ENCODE data around the gene FBP1. TPM values are rescaled to one million over a fixed set of nuclear protein-coding genes. Genes with fewer than 3 reads are reported as not detected.
"Not testable (repeated sequence)": the region's sequence is repeated elsewhere in the genome, so short reads cannot be mapped to it uniquely, and the experiment has no call there.

Gene FBP1
- total RNA-seq, 2 donors from 2014 or later, result 3.4 to 3.5 TPM

GRCh38 chr9:94627287-94627686 lies 12.0 kb downstream of the FBP1 start:
- ATAC-seq (no peak), DNase-seq (no peak)
- intact Hi-C loops (cut with DNase I), result no loop called here

DNA sequence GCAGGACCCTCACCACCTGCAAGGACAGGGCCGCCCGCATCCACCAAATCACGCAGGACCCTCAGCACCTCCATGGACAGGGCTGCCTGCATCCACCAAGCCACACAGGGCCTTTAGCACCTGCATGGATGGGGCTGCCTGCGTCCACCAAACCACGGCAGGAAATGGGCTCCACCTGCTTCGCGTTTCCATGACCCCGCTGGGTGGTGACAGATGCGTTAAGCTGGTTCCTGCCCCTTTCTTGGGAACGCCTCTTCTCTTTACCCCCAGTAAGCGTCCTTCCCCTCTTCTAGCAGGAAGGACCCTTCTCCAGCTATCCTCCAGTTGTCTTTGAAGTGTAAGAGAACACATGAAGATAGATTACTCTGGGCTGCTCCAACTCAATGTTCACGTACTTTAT lies 13.5 kb downstream of the FBP1 start:
- DNase-seq, result no peak
- ATAC-seq, result no peak
- intact Hi-C loops (cut with DNase I), result no loop called here

GRCh38 chr9:94624629-94625028 lies 14.7 kb downstream of the FBP1 start:
- DNase-seq (no peak), ATAC-seq (no peak)
- intact Hi-C loops (cut with DNase I), result no loop called here

- peak in 1 of 2 donors; percentile 14 for ATAC-seq
- no peak for DNase-seq
- intact Hi-C loops (cut with DNase I), result no loop called here
These were observed 16.1 kb downstream of the FBP1 start for GRCh38 chr9:94623253-94623652.

DNA sequence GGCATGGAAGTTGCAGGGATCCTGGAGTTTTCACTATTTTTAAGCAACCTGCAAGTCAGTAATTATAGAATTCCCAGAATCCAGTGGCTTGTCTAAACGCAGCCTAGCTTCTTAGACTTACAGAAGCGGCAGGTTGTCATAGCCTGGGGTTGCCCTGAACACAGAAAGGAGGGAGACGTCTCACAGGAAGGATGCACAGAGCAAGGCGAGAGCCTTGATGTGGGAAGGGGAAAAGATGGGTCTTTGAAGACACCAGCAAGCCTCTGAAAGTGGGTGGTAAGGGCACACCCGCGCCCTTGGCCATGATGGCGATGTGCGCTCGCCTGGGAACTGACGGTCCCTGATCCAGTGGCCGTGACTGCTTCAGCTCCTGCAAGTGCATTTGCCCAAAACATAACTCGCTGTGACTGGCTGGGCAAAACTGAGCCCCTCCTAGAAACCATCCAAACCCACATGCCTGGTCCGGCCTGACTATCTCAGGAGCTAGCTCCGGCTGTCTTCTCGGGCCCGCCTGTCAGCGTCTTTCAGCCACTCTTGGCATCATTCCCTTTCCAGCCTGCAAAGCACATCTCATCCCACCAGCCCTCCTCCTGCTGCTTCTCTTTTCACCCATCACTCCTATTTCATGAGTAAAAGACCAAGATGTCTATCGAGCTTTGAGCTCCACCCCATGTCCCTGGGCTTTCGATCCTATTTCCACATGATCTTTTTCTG lies 17.1 kb downstream of the FBP1 start:
- ATAC-seq (no peak), DNase-seq (no peak)
- intact Hi-C loops (cut with DNase I), result no loop called here

DNA sequence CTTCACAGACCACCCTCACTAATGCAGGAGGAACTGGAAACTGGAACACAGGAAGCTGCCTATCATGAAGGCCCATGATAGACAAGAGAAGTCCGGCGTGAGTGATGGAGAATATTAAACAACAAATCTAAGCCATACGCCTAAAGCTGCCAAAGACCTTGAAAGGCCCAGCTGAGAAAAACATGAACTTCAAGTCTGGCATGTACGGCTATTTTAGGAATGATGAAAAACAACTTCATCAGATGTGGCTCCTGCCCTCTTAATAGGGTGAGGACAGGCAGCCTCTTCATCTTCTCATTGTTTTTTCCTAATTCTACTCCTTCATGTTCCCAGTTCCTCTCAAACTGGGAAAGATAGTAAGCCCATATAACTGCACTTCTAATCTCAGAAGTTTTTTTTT lies 20.3 kb downstream of the FBP1 start:
- intact Hi-C loops (cut with DNase I), result no loop called here
- DNase-seq, result no peak
- no peak for ATAC-seq

- ATAC-seq, result no peak
- intact Hi-C loops (cut with DNase I), result no loop called here
- DNase-seq, result no peak
These were observed 26.3 kb downstream of the FBP1 start for GRCh38 chr9:94613003-94613402.

- intact Hi-C loops (cut with DNase I), result no loop called here
- DNase-seq (no peak), ATAC-seq (no peak)
These were observed 27.2 kb downstream of the FBP1 start for GRCh38 chr9:94612071-94612470.

DNA sequence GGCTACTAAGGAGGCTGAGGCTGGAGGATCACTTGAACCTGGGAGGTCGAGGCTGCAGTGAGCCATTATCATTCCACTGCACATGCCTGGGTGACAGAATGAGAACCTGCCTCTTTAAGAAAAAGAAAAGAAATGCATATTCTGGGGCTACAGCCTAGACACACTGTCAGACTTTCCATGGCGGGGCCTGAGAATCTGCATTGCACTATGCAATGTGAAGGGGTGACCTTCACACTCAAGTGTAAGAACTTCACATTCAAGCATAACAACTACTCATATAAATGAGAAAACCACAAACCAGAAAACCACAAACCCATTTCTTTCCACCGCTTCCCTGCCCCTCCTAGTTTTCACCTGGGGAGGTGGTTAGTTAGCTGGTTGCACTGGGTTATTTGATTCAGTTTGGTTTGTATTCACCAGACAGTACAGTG lies 27.7 kb downstream of the FBP1 start:
- no peak for ATAC-seq
- intact Hi-C loops (cut with DNase I), result no loop called here
- DNase-seq, result no peak

DNA sequence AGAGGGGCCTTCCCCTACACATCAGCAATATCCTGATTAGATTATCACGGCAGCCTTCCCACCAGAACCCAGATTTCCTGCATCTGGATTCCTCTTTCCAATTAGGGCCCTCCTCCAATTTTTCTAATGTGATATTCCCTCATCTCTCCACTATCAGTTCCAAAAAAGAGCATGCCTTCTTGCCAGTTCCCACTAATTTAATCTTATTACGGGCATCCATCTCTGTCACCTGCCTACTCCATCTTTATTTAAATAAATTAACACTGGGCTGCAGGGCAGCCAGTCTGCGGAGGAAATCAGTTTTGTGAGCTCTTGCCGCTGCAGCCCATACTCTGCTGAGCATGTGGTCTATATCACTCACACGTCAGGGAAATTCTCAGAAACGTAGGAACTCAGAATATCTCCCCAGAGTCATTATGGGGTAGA lies 29.1 kb downstream of the FBP1 start:
- no peak for ATAC-seq
- intact Hi-C loops (cut with DNase I), result no loop called here
- DNase-seq, result no peak

GRCh38 chr9:94607423-94607691 lies 32.0 kb downstream of the FBP1 start:
- ATAC-seq (no peak), DNase-seq (no peak)
- intact Hi-C loops (cut with DNase I), result no loop called here

DNA sequence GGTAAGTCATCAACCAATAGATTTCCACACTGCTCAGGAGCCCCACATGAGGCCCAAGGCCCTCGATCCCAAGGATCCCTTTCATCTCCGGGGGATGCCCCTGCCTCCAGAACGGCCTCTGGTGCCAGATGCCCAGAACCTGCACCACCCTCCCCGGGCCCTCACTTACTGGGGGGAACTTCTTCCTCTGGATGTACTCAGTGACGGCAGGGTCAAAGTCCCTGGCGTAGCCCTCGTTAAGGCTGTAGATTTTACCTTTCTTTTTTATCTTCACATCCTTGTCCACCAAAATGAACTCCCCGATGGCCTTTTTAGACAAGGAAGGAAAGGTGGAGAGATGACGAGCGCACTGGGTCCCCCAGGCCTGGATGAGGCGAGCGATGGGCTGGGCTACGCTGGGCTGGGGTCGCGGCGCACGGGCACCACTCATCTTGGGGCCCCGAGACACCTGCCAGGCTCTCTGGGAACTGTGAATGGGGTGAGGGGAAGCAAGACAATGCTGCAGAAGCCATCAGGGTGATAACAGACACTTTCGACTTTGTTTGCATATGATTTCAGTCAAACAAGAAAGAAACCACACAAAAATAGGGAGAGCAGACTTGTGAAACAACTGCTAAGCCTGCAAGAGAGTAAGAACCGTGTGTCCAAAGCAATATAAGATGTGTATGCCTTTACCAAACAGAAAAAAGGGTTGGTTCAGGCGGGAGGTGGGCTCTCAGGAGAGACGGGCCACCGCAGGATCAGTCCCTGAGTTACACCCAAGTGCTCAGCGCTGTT lies 32.5 kb downstream of the FBP1 start:
- DNase-seq (no peak), ATAC-seq (no peak)
- intact Hi-C loops (cut with DNase I), result no loop called here

GRCh38 chr9:94603259-94604160 lies 35.8 kb downstream of the FBP1 start:
- DNase-seq (peak; percentile 82), ATAC-seq (peak; percentile 79 to 90)
- intact Hi-C loops (cut with DNase I), result no loop called here

GRCh38 chr9:94602666-94603065 lies 36.7 kb downstream of the FBP1 start:
- intact Hi-C loops (cut with DNase I), result no loop called here
- no peak for ATAC-seq
- DNase-seq, result no peak

DNA sequence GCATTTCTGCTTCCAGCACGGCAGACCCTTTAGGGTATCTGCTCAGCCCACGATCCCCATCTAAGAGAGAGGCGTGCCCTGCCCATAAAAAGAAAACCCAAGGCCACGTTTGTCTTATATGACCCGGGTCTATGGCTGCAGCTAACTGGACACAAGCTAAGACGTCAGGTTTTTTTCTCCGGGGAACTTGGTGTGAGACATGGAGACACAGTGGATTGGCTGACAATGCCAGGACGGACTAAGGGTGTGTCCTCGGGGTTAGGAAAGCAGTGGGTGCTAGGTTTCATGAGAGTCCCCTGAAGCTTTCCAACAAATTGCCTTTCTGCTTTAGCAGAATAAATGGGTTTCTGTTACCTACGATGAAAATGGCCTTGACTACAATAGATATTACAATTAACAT lies 38.6 kb downstream of the FBP1 start:
- no peak for DNase-seq
- no peak for ATAC-seq
- intact Hi-C loops (cut with DNase I), result no loop called here

GRCh38 chr9:94600258-94600657 lies 39.1 kb downstream of the FBP1 start:
- DNase-seq, result no peak
- ATAC-seq, result no peak
- intact Hi-C loops (cut with DNase I), result no loop called here

DNA sequence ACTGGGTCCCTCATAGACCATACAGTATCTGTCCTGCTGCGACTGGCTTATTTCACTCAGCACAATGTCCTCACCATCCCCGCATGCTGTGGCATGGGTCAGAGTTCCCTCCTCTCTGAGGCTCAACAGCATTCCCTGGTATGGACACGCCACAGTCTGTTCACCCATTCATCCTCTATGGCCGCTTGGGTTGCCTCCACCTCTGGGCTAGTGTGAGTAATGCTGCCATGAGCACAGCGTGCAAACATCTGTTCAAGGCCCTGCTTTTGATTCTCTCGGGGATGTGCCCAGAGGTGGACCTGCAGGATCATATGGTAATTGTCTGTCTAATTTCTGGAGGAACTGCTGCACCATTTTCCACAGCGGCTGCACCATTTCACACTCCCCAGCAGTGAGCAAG lies 40.2 kb downstream of the FBP1 start:
- DNase-seq, result no peak
- intact Hi-C loops (cut with DNase I), result no loop called here
- ATAC-seq, result no peak

- intact Hi-C loops (cut with DNase I), result no loop called here
- peak in 1 of 2 donors; percentile 38 for ATAC-seq
- DNase-seq, result no peak
These were observed 45.6 kb downstream of the FBP1 start, which contains the start of gene FBP2 for GRCh38 chr9:94593459-94594345. TSS of gene FBP2 (minus strand) at chr9:94593824. CDS start at chr9:94593726, 98 bp downstream.

- DNase-seq; intact Hi-C loops (cut with DNase I); ATAC-seq: not testable (repeated sequence)
These were observed 46.6 kb downstream of the FBP1 start for GRCh38 chr9:94592683-94593082.

Data from left cardiac atrium (tissue), 4 donors.